ENCODE measurements around the gene SEMA4D. TPM values are rescaled to one million over a fixed set of nuclear protein-coding genes. Genes with fewer than 3 reads are reported as not detected.

The SEMA4D gene
- total RNA-seq, 1 donor from 2014 or later = 12.3 TPM

DNA sequence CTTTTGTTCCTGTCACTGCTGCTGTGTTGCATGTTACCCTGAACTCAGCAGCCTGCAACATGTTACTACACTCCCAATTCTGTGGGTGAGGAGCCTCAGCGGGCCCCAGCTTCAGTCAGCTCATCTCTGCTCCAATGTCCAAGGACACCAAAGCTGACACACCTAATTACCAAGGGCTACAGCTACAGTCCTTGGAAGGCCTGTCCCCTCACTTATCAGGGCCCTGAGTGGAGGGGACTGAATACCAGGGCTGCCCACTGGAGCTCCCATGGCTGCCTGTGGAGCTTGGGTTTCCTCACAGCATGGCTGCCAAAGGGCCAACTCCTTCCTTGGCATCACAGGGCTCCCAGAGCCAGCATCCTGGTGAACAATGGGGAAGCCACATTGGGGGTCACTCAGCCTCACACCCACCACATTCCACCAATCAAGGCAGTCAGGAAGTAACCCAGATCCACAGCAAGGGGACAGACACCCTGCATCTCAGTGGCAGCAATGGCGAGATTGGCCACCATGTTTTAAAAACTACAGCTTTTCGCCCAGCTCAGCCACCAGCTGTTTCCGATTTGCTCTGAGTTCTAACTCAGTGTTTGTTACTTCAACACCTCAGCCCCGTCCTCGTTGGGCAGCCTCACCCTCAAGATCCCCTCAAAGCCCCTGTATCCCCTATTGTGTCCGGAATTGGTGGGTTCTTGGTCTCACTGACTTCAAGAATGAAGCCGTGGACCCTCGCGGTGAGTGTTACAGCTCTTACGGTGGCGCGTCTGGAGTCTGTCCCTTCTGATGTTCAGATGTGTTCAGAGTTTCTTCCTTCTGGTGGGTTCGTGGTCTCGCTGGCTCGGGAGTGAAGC is 18.9 kb downstream of the SEMA4D start:
- no peak for TF ChIP-seq CTCF (conservative IDR thresholded peaks at IDR 0.05; ENCODE audit: low read depth, low read length)
- no peak for DNase-seq (ENCODE audit: low read depth)
- no peak overlapping the region for H3K4me3 ChIP-seq (ENCODE audit: low read depth, low read length)

- H3K4me3 ChIP-seq (ENCODE audit: low read depth, low read length) = no peak overlapping the region
- no peak for TF ChIP-seq CTCF (conservative IDR thresholded peaks at IDR 0.05; ENCODE audit: low read depth, low read length)
- no peak for DNase-seq (ENCODE audit: low read depth)
Measured at GRCh38 chr9:89477811-89478630, 19.9 kb downstream of the SEMA4D start.

GRCh38 chr9:89477384-89477783 is 20.5 kb downstream of the SEMA4D start:
- TF ChIP-seq CTCF (conservative IDR thresholded peaks at IDR 0.05; ENCODE audit: low read depth, low read length) = no peak
- no peak for DNase-seq (ENCODE audit: low read depth)
- H3K4me3 ChIP-seq (ENCODE audit: low read depth, low read length) = no peak overlapping the region

GRCh38 chr9:89476546-89476945 is 21.4 kb downstream of the SEMA4D start:
- H3K4me3 ChIP-seq (ENCODE audit: low read depth, low read length) = no peak overlapping the region
- TF ChIP-seq CTCF (conservative IDR thresholded peaks at IDR 0.05; ENCODE audit: low read depth, low read length) = no peak
- DNase-seq (ENCODE audit: low read depth) = no peak

- no peak overlapping the region for H3K4me3 ChIP-seq (ENCODE audit: low read depth, low read length)
- TF ChIP-seq CTCF (conservative IDR thresholded peaks at IDR 0.05; ENCODE audit: low read depth, low read length) = no peak
- no peak for DNase-seq (ENCODE audit: low read depth)
Measured at GRCh38 chr9:89475891-89476440, 21.9 kb downstream of the SEMA4D start.

GRCh38 chr9:89474939-89475338 is 23.0 kb downstream of the SEMA4D start:
- no peak for DNase-seq (ENCODE audit: low read depth)
- no peak for TF ChIP-seq CTCF (conservative IDR thresholded peaks at IDR 0.05; ENCODE audit: low read depth, low read length)
- no peak overlapping the region for H3K4me3 ChIP-seq (ENCODE audit: low read depth, low read length)

All from epithelial cell of proximal tubule (primary cell).